HG03108 (cell line): ENCODE results near the gene HINT3.
A peak's percentile ranks its signal among the peaks of the same experiment; 100 is the strongest.
"Not testable (repeated sequence)": the region's sequence is repeated elsewhere in the genome, so short reads cannot be mapped to it uniquely, and the experiment has no call there.

Experiments
- ATAC-seq: cut with Tn5 transposase; IDR thresholded peaks from one replicate; pipeline ENCODE4 v1.9.1; 2021; ENCODE audit warnings: moderate library complexity; ENCODE audit not compliant: unreplicated experiment

The HINT3 gene

GRCh38 chr6:125994670-125995488, 38.3 kb downstream of the HINT3 start:
- ATAC-seq, result no peak

- peak; percentile 92 for ATAC-seq
Measured at GRCh38 chr6:125995972-125996580, 39.5 kb downstream of the HINT3 start.

- no peak for ATAC-seq
Measured at GRCh38 chr6:126002755-126003679, 46.4 kb downstream of the HINT3 start.

GRCh38 chr6:126007800-126008199, 51.2 kb downstream of the HINT3 start:
- no peak for ATAC-seq

- no peak for ATAC-seq
Measured at GRCh38 chr6:126010040-126010439, 53.5 kb downstream of the HINT3 start.

GRCh38 chr6:126015863-126016262, 59.3 kb downstream of the HINT3 start:
- ATAC-seq, result no peak

- no peak for ATAC-seq
Measured at GRCh38 chr6:126016591-126016990, 60.0 kb downstream of the HINT3 start.

GRCh38 chr6:126017668-126018067, 61.1 kb downstream of the HINT3 start:
- ATAC-seq, result no peak

GRCh38 chr6:126020305-126021050, 63.9 kb downstream of the HINT3 start:
- no peak for ATAC-seq

GRCh38 chr6:126023474-126023873, 66.9 kb downstream of the HINT3 start:
- ATAC-seq, result not testable (repeated sequence)

GRCh38 chr6:126026001-126026400, 69.4 kb downstream of the HINT3 start:
- no peak for ATAC-seq

- ATAC-seq, result no peak
Measured at GRCh38 chr6:126027601-126028000, 71.0 kb downstream of the HINT3 start.
